Upper lobe of left lung (tissue), 6 donors: Measurements from ENCODE around the gene LAMTOR1. TPM values are rescaled to one million over a fixed set of nuclear protein-coding genes. Genes with fewer than 3 reads are reported as not detected.

Source experiments
- ATAC-seq, 2 donors: fragments of 200-7000 bp; cut with Tn5 transposase; one replicate each; pipeline ENCODE4 v1.9.1; 2022; ENCODE audit warnings: mild to moderate bottlenecking in 2 of 2, moderate library complexity in 2 of 2; ENCODE audit not compliant: low FRiP score in 2 of 2
- DNase-seq, 2 donors: peaks; one replicate each; pipeline ENCODE4 v3.0.0-alpha.2; 2019 to 2020
- H3K27ac ChIP-seq, 4 donors: fragments of 200-600 bp; sonication (generic); one replicate each; pipeline ENCODE4 v1.5.1; 2016 to 2019
- H3K27me3 ChIP-seq, 4 donors: fragments of 200-600 bp; sonication (generic); one replicate each; pipeline ENCODE4 v1.5.1; 2017 to 2019
- H3K36me3 ChIP-seq, 4 donors: fragments of 200-600 bp; sonication (generic); one replicate each; pipeline ENCODE4 v1.5.1; 2016 to 2019
- H3K4me1 ChIP-seq, 4 donors: fragments of 200-600 bp; sonication (generic); one replicate each; pipeline ENCODE4 v1.5.1; 2018 to 2019
- H3K4me3 ChIP-seq, 4 donors: fragments of 200-600 bp; sonication (generic); one replicate each; pipeline ENCODE4 v1.5.1; 2017 to 2019; ENCODE audit warnings: mild to moderate bottlenecking in 2 of 4, moderate library complexity in 1 of 4
- H3K9me3 ChIP-seq, 4 donors: fragments of 200-600 bp; sonication (generic); one replicate each; pipeline ENCODE4 v1.5.1; 2018 to 2019
- EP300 ChIP-seq, 4 donors: sonication (generic); formaldehyde crosslinking; IDR thresholded peaks; one replicate each; pipeline ENCODE4 v1.5.1; 2017; ENCODE audit warnings: antibody characterized with exemption in 4 of 4, control low read depth in 2 of 4
- POLR2A ChIP-seq, 4 donors: fragments of 450-650 bp; IDR thresholded peaks; one replicate each; pipeline ENCODE4 v1.5.1; 2016 to 2017; ENCODE audit warnings: antibody characterized with exemption in 4 of 4, mild to moderate bottlenecking in 2 of 4
- POLR2AphosphoS5 ChIP-seq, 2 donors: sonication (generic); formaldehyde crosslinking; IDR thresholded peaks; one replicate each; pipeline ENCODE4 v1.5.1; 2017; ENCODE audit warnings: antibody characterized with exemption in 2 of 2
- WGBS, 2 donors: methylation state at CpG; one replicate each; pipeline ENCODE4 v1.1.5; 2017 to 2018; 5-methylcytosine and 5-hydroxymethylcytosine counted together
- total RNA-seq, 6 donors: library from RNA; depleted of rRNA in 4 of 6; stranded (reverse); fragments of >200 nt in 4 of 6; gene quantifications; one replicate each; pipeline versions ENCODE4 v1.1.0 to v1.2.1, GENCODE V29; 2016 to 2021
- TF ChIP-seq, protein P1 (sequence below), 6 experiments: fragments of 450-650 bp in 4 of 6; fragments of 200-600 bp in 2 of 6; sonication (generic) in 2 of 6; IDR thresholded peaks; one replicate each; pipeline ENCODE4 v1.5.1; 2016 to 2019; ENCODE audit warnings: antibody characterized with exemption in 6 of 6
- donor health status: DM: no; HTN: no; CAD: no; lungs with moderate emphysema.
- donor health status: DM: no; HTN: yes; CAD: no; lungs with severe emphysema.

The LAMTOR1 gene
- total RNA-seq, 6 donors from 2014 or later = 86.0 to 162 (median 114) TPM

DNA sequence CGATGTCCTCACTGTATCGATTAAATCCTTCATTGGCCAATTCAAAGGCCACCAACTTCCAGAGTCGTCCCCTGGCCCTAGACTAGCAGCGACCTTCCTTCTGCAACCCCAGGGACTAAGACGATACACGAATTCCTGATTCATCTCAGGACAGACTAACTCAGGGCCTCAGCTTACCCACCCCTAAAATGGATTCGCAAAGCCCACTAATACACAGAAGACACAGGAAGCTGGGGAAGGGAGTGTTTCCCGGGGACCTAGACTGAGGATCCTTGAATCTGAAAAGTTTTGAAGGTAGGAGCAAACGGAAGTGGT, 509 bp downstream of the LAMTOR1 start:
- H3K4me1 ChIP-seq = peaks cover 35 to 40% (median 35%) of the 10 kb centered on the region in 4 donors
- WGBS, 2 donors = 1 to 2% methylated on average over 9 of the region's 9 CpGs
- DNase-seq = no peak
- H3K4me3 ChIP-seq = peak overlapping the region; percentile 61 to 90 (median 72)
- no peaks in the 10 kb centered on the region for H3K27me3 ChIP-seq
- TF ChIP-seq, protein P1, sequence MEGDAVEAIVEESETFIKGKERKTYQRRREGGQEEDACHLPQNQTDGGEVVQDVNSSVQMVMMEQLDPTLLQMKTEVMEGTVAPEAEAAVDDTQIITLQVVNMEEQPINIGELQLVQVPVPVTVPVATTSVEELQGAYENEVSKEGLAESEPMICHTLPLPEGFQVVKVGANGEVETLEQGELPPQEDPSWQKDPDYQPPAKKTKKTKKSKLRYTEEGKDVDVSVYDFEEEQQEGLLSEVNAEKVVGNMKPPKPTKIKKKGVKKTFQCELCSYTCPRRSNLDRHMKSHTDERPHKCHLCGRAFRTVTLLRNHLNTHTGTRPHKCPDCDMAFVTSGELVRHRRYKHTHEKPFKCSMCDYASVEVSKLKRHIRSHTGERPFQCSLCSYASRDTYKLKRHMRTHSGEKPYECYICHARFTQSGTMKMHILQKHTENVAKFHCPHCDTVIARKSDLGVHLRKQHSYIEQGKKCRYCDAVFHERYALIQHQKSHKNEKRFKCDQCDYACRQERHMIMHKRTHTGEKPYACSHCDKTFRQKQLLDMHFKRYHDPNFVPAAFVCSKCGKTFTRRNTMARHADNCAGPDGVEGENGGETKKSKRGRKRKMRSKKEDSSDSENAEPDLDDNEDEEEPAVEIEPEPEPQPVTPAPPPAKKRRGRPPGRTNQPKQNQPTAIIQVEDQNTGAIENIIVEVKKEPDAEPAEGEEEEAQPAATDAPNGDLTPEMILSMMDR (IDR thresholded peaks at IDR 0.05) = no peak
- TF ChIP-seq POLR2A (IDR thresholded peaks at IDR 0.05) (no peak), POLR2AphosphoS5 (IDR thresholded peaks at IDR 0.05) (no peak)
- ATAC-seq = no peak
- no peaks in the 10 kb centered on the region for H3K9me3 ChIP-seq
- H3K36me3 ChIP-seq = peaks cover 6 to 23% (median 17%) of the 10 kb centered on the region in 4 donors
- peak overlapping the region; percentile 87 to 98 (median 94) for H3K27ac ChIP-seq

DNA sequence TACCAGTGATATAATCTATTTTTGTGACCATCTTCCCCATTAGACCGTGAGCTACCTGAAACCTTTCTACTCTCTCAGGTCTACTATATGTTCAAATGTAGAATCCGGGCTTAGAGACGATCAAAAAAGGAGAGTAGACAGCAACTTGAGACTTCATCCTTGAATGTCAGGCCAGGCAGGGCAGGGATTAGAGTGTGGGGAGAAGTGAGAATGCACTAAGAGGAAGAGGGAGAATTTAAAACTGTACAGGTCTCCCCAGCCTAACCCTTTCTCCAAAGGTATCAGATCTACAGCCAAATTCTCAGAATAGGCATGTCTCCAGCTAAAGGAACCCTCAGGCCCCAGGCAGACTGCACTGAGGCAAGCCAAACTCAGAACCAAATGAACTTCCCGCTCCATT, 935 bp downstream of the LAMTOR1 start:
- DNase-seq = no peak
- Histone ChIP-seq H3K27ac (peak overlapping the region; percentile 87 to 98 (median 94)), H3K9me3 (no peaks in the 10 kb centered on the region), H3K27me3 (no peaks in the 10 kb centered on the region), H3K4me3 (peak overlapping the region; percentile 61 to 90 (median 72)), H3K36me3 (peaks cover 6 to 28% (median 21%) of the 10 kb centered on the region in 4 donors), H3K4me1 (peaks cover 35 to 40% (median 35%) of the 10 kb centered on the region in 4 donors)
- WGBS, 2 donors = 41 to 42% methylated on average over 4 of the region's 4 CpGs
- TF ChIP-seq POLR2A (IDR thresholded peaks at IDR 0.05) (no peak), POLR2AphosphoS5 (IDR thresholded peaks at IDR 0.05) (no peak)
- ATAC-seq = no peak

DNA sequence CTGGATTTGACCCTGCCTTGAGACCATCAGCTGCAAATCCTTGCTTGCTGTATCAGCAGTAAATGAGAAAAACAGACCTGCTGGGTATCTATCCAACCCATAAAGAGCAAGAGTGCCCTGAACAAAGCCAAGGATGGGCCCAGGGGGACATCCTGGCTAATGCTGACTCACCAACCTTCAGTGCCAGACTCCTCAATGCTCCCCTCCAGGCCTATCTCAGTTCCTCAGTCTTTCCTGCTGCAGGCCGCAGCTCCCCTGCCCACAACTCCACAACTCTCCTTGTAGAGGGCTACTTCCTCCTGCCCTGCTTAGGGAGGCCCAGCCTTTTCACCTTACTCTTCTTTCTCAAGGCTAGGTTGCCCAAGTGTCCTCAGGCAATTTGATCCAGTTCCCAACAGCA, 2.6 kb downstream of the LAMTOR1 start:
- H3K27ac ChIP-seq = peak overlapping the region; percentile 10 to 92 (median 54)
- DNase-seq (peak in 1 of 2 donors; percentile 58), ATAC-seq (no peak)
- TF ChIP-seq, protein P1 (IDR thresholded peaks at IDR 0.05) = no peak
- TF ChIP-seq EP300 (IDR thresholded peaks at IDR 0.05) = no peak
- no peak for TF ChIP-seq POLR2AphosphoS5 (IDR thresholded peaks at IDR 0.05)
- no peak for TF ChIP-seq POLR2A (IDR thresholded peaks at IDR 0.05)
- H3K27me3 ChIP-seq = no peaks in the 10 kb centered on the region
- H3K36me3 ChIP-seq = peaks cover 15 to 45% (median 32%) of the 10 kb centered on the region in 4 donors
- peaks cover 35 to 40% (median 35%) of the 10 kb centered on the region in 4 donors for H3K4me1 ChIP-seq
- 71 to 86% methylated on average over 1 of the region's 1 CpG for WGBS, 2 donors
- no peaks in the 10 kb centered on the region for H3K9me3 ChIP-seq
- no peak overlapping the region for H3K4me3 ChIP-seq

DNA sequence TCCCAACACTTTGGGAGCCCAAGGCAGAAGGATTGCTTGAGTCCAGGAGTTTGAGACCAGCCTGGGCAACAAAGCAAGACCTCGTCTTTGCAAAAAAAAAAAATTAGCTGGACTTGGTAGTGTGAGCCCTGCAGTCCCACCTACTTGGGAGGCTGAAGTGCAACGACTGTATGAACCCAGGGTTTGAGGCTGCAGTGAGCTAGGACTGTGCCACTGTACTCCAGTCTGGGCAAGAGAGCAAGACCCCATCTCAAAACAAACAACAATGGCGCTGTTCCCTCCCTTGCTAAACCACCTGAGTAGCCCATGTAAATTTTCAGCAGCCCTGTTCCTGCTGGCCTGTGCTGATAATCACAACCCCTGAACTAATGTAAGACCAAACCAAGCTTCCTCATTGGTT, 3.1 kb downstream of the LAMTOR1 start:
- 78 to 84% methylated on average over 3 of the region's 3 CpGs for WGBS, 2 donors
- Histone ChIP-seq H3K4me1 (peaks cover 35 to 40% (median 35%) of the 10 kb centered on the region in 4 donors), H3K9me3 (no peaks in the 10 kb centered on the region), H3K36me3 (peaks cover 15 to 49% (median 35%) of the 10 kb centered on the region in 4 donors), H3K4me3 (no peak overlapping the region), H3K27me3 (no peaks in the 10 kb centered on the region), H3K27ac (peak overlapping the region in 3 of 4 donors; percentile 39 to 92 (median 70))
- TF ChIP-seq, protein P1 (IDR thresholded peaks at IDR 0.05) = no peak
- TF ChIP-seq EP300 (IDR thresholded peaks at IDR 0.05) = no peak
- DNase-seq (no peak), ATAC-seq (no peak)

DNA sequence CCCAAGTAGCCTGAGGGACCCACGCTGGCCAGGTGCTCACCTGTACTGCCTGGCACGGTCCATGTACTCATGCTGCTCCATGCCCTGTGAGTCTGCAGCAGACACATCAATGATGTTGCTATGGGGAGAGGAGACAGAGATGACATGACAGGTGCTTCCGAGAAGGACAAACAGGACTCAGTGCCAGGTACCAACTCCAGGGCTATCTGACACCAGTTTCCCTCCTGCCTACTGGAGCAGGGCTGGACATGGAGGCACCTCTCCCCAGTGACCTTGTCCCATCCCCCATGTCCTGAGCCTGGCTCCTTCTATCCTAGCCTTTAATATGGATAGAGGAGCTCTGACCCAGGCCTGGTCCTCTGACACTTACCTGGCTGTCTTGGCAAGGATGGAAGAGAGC, 4.4 kb downstream of the LAMTOR1 start:
- 90 to 100% methylated on average over 2 to 3 of the region's 3 CpGs for WGBS, 2 donors
- Histone ChIP-seq H3K36me3 (peaks cover 15 to 59% (median 42%) of the 10 kb centered on the region in 4 donors), H3K4me3 (no peak overlapping the region), H3K4me1 (peaks cover 31 to 35% (median 32%) of the 10 kb centered on the region in 4 donors), H3K27me3 (no peaks in the 10 kb centered on the region), H3K27ac (peak overlapping the region in 1 of 4 donors; percentile 70), H3K9me3 (no peaks in the 10 kb centered on the region)
- no peak for ATAC-seq
- TF ChIP-seq, protein P1 (IDR thresholded peaks at IDR 0.05) = no peak
- TF ChIP-seq POLR2AphosphoS5 (IDR thresholded peaks at IDR 0.05) (no peak), EP300 (IDR thresholded peaks at IDR 0.05) (no peak), POLR2A (IDR thresholded peaks at IDR 0.05) (no peak)
- no peak for DNase-seq
